Osteocyte (in vitro differentiated cells): ENCODE results near the gene CKB. TPM values are rescaled to one million over a fixed set of nuclear protein-coding genes. Genes with fewer than 3 reads are reported as not detected.

Experiments
- DNase-seq: peaks from one replicate; pipeline ENCODE4 v3.0.0; 2021; ENCODE audit warnings: mixed read lengths; ENCODE audit not compliant: unreplicated experiment; ENCODE audit errors: extremely low spot score
- H3K27ac Mint-ChIP-seq: one replicate; pipeline ENCODE4 v1.8.0; 2021; ENCODE audit warnings: mild to moderate bottlenecking, mixed read lengths; ENCODE audit not compliant: unreplicated experiment
- H3K27me3 Mint-ChIP-seq: one replicate; pipeline ENCODE4 v1.8.0; 2021; ENCODE audit warnings: mixed read lengths; ENCODE audit not compliant: unreplicated experiment
- H3K36me3 Mint-ChIP-seq: one replicate; pipeline ENCODE4 v1.8.0; 2021; ENCODE audit warnings: mixed read lengths; ENCODE audit not compliant: unreplicated experiment
- H3K4me1 Mint-ChIP-seq: one replicate; pipeline ENCODE4 v1.8.0; 2021; ENCODE audit warnings: mixed read lengths; ENCODE audit not compliant: unreplicated experiment
- H3K4me3 Mint-ChIP-seq: one replicate; pipeline ENCODE4 v1.8.0; 2021; ENCODE audit warnings: mild to moderate bottlenecking, moderate library complexity, mixed read lengths; ENCODE audit not compliant: unreplicated experiment
- H3K9me3 Mint-ChIP-seq: one replicate; pipeline ENCODE4 v1.8.0; 2021; ENCODE audit warnings: mixed read lengths; ENCODE audit not compliant: unreplicated experiment
- total RNA-seq: library from RNA; stranded (reverse); gene quantifications from 2 replicates; pipeline ENCODE4 v1.2.1, GENCODE V29; 2021
- TF ChIP-seq, protein P1 (sequence below): fragments of 200-600 bp; sonication (generic); IDR thresholded peaks from 2 replicates; pipeline ENCODE4 v1.5.0; 2021; ENCODE audit warnings: antibody characterized with exemption, mild to moderate bottlenecking, moderate library complexity

The CKB gene
- total RNA-seq, 1 donor from 2014 or later, result 25.4 TPM

DNA sequence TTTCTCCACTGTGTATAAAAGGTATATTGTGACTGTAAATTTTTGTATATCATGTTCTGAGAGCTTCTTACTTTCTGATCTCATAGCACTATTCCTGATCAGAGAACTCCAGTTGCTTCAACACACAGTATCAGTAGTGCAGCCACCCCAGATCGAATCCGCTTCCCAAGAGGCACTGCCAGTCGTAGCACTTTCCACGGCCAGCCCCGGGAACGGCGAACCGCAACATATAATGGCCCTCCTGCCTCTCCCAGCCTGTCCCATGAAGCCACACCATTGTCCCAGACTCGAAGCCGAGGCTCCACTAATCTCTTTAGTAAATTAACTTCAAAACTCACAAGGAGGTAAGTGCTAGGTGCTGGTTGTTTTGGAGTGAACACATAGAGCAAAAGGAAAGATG, 30.9 kb downstream of the CKB start:
- Mint-ChIP-seq H3K27me3 (no peaks in the 10 kb centered on the region), H3K4me3 (no peak overlapping the region), H3K4me1 (peaks cover 11% of the 10 kb centered on the region), H3K27ac (no peak overlapping the region), H3K9me3 (no peaks in the 10 kb centered on the region), H3K36me3 (peaks cover 24% of the 10 kb centered on the region)
- DNase-seq, result no peak
- TF ChIP-seq, protein P1, sequence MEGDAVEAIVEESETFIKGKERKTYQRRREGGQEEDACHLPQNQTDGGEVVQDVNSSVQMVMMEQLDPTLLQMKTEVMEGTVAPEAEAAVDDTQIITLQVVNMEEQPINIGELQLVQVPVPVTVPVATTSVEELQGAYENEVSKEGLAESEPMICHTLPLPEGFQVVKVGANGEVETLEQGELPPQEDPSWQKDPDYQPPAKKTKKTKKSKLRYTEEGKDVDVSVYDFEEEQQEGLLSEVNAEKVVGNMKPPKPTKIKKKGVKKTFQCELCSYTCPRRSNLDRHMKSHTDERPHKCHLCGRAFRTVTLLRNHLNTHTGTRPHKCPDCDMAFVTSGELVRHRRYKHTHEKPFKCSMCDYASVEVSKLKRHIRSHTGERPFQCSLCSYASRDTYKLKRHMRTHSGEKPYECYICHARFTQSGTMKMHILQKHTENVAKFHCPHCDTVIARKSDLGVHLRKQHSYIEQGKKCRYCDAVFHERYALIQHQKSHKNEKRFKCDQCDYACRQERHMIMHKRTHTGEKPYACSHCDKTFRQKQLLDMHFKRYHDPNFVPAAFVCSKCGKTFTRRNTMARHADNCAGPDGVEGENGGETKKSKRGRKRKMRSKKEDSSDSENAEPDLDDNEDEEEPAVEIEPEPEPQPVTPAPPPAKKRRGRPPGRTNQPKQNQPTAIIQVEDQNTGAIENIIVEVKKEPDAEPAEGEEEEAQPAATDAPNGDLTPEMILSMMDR, result no peak

DNA sequence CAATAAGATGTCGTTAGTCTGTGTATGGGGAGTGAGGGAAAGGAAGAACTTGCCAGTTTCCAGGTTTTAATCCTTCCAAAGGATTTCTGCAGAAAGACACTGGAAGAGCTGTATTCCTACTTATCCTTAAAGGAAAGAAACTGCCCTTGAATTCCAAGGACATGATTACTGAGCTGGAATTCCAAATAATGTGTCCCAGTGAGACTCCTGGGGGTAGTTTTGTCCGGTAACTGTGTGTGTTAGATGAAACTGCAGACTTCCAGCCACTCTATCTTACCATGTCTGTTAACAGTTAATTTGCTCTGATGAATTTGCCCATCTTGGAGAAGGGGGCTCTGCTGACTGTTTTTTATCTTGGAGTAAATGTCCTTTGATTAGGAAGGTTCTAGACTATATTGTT, 33.0 kb downstream of the CKB start:
- no peak overlapping the region for H3K27ac Mint-ChIP-seq
- DNase-seq, result no peak
- peaks cover 22% of the 10 kb centered on the region for H3K36me3 Mint-ChIP-seq

DNA sequence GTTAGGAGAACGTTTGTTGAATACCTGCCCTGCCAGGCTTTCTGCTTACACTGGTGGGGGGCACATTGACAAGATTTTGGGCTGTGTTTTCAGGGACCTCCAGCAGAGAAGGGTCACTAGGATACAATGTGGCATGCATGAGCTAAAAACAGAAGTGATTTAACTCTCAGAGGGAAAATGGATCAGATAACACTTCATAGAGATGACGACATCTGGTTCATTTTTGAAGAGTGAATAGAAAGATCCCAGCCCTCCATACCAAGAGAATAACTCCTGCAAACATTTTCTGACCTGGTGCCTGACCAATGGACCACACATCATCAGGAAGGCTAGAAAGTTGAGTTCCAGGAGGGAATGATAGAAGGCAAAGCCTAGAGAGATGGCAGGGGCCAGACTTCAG, 33.7 kb downstream of the CKB start:
- DNase-seq, result no peak
- Mint-ChIP-seq H3K4me3 (no peak overlapping the region), H3K27me3 (no peaks in the 10 kb centered on the region), H3K36me3 (peaks cover 22% of the 10 kb centered on the region), H3K9me3 (no peaks in the 10 kb centered on the region), H3K4me1 (peaks cover 11% of the 10 kb centered on the region), H3K27ac (peak overlapping the region; percentile 39)
- TF ChIP-seq, protein P1, result no peak

More for the DNA sequence above, 33.0 kb downstream of the CKB start:
- TF ChIP-seq, protein P1, result no peak
- Mint-ChIP-seq H3K4me1 (peaks cover 11% of the 10 kb centered on the region), H3K4me3 (no peak overlapping the region), H3K27me3 (no peaks in the 10 kb centered on the region), H3K9me3 (no peaks in the 10 kb centered on the region)

DNA sequence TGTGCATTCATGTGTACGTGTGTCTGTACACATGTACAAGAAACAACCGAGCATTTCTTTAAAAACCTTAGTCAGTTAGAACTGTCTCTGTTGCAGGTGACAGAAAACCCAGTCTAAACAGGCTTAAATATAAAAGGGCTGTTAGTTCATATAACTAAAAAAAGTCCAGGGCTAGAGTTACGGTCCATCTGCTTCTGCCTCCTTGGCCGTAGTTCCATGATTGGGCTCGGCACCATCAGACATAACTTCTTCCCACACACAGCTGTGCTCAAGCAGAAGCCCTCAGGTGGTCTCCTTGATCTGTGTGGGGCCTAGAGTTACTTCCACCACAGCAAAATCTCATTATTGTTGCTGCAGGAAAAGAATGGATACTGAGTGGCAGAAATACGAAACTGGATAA, 34.6 kb downstream of the CKB start:
- H3K4me1 Mint-ChIP-seq, result peaks cover 11% of the 10 kb centered on the region
- no peak for DNase-seq
- no peaks in the 10 kb centered on the region for H3K27me3 Mint-ChIP-seq
- H3K4me3 Mint-ChIP-seq, result no peak overlapping the region
- H3K9me3 Mint-ChIP-seq, result no peaks in the 10 kb centered on the region
- peaks cover 24% of the 10 kb centered on the region for H3K36me3 Mint-ChIP-seq
- TF ChIP-seq, protein P1, result no peak
- H3K27ac Mint-ChIP-seq, result no peak overlapping the region

DNA sequence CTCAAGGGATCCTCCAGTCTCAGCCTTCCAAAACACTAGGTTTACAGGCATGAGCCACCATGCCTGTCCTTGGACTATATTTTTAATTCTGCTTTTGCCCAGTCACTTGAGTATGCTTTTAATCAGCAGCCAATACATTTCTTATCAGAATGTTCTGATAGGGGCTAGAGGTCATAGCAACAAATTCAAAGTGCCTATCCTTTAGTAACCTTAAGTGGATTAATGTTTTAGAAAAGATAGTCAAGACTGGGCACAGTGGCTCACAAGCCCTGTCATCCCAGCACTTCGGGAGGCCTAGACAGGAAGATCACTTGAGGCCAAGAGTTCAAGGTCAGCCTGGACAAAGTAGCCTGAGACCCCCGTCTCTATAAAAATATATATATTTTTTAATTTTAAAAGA, 37.1 kb downstream of the CKB start:
- TF ChIP-seq, protein P1, result no peak
- Mint-ChIP-seq H3K4me3 (no peak overlapping the region), H3K4me1 (peaks cover 11% of the 10 kb centered on the region), H3K36me3 (peaks cover 30% of the 10 kb centered on the region), H3K9me3 (no peaks in the 10 kb centered on the region), H3K27ac (no peak overlapping the region), H3K27me3 (no peaks in the 10 kb centered on the region)
- DNase-seq, result no peak
